ELF-1 (cell line): ENCODE data around the gene SEC16B.

Source experiments
- DNase-seq: peaks from one replicate; pipeline ENCODE4 v3.0.0-alpha.2; 2016; ENCODE audit warnings: low read depth, low spot score

The SEC16B gene

GRCh38 chr1:177977141-177977540 is 7.3 kb upstream of the SEC16B start:
- DNase-seq = no peak

DNA sequence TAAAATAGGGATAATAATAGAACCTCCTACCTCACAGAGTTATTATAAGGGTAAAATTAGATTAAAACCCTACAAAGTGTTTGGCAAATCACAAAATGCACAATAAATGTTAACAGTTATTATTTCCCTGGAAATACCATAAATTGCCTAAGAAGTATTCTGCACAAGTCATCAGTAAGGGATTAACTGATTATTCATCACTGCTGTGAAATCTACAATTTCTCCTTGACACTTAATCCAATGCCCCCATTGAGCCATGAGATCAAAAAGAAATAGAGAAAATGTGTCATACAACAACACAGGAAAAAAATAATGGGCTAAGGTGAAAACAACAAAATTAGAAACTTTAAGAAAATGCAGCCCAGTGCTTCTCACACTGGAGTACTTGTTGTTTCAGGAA is 6.7 kb upstream of the SEC16B start:
- DNase-seq = no peak

DNA sequence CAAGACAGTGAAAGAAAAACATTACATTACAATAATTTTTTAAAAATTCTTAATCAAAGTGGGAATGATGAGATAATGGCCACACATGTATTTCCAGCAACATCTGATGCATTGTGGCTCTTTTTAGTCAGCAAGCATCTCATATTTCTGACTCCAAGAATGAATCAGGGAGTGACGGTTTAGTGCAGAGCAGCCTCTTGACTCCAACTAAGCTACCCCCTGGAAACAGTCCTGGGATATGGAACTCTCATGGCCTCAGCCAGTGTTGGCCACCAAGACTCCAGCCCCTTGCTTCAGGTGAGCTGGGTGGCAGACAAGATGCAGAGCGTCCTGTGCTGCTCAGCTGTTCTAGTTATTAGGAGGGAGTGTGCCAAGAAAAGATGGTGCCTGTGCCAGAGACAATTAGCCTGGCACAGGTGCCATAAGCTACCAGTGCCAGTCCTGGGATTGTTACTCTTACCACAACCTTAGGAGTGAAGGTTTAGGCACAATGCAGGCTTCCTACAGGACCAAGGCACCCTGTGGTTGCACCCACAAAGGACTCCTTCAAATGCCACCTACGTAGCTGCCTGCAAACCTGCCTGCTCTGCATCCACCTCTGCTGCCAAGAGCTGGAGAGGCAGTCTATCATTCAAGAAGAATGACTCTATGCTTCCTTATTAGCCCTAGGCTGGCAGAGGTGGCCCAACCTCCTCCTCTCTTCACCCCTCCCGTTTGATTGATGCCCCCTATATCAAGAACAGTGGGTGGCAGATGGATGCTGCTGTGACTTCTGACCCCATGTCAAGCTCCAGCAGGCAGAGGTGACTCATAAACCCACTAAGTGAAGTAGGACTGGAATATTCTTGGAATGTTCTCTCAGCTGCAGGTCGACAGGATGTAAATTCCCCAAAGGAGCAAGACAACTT is 6.0 kb upstream of the SEC16B start:
- no peak for DNase-seq

- DNase-seq = no peak
These were observed 3.7 kb upstream of the SEC16B start for GRCh38 chr1:177973585-177973984.

- DNase-seq = no peak
These were observed 749 bp downstream of the SEC16B start for GRCh38 chr1:177969109-177969508.

GRCh38 chr1:177966199-177966598 is 3.7 kb downstream of the SEC16B start:
- no peak for DNase-seq

GRCh38 chr1:177965293-177965692 is 4.6 kb downstream of the SEC16B start:
- DNase-seq = no peak

DNA sequence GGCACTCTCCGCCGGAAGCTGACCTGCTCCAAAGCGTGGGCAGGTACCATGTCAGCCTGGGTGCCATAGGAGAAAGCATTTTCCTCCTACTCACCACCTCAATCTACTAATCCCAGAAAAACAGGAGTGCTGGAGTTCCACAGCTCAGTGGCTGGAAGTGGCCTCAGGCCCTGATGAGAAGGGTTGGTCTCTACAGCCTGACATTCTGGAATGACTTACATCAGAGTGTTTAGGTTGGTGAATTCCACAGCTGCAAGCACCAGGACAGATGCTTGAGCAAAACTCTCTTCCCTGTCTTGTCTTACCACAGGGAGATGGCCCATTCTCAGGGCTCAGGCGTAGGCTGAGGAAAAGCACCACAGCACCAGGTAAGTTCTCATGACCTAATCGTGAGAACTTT is 5.5 kb downstream of the SEC16B start:
- peak; percentile 23 for DNase-seq

- DNase-seq = no peak
These were observed 8.8 kb downstream of the SEC16B start for GRCh38 chr1:177960939-177961622.

GRCh38 chr1:177959811-177960515 is 9.9 kb downstream of the SEC16B start:
- DNase-seq = no peak

DNA sequence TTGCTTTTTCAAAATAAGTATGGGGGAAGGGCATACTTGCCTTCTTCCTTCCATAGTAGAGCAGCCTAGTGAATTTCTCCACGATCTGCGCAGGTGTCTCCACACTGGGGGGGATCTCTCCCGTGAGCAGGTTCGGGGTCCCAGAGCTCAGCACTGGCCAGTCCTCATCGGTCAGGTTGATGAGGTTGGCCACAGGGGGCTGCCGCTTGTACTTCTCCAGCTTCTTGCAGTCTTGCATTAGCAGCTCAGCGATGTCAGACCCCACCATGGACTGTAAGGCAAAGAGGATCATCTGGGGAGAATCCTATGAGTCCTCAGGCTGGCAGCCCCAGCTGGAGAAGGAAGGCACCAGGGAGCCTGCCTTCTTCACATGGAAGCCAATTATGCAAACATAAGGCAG is 11.8 kb downstream of the SEC16B start:
- no peak for DNase-seq

DNA sequence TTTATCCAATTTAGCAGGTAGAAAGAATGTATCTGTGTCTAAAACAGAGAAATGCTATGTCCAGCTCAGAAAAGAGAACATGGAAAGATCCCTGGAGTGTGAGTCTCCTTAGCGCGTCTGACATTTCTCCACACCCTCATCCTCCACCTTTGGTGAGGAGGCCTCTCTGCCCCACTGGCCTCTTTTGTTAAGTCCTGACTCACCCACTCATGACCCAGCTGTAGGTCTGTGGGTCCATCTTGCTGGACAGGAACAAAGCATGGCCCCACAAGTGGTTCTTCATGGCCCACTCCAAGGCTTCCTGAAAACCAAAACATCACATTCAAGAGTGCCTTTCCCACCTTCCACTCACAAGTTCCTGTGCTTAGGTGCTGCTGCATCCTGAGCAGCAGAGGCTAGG is 15.8 kb downstream of the SEC16B start:
- no peak for DNase-seq

- no peak for DNase-seq
These were observed 16.3 kb downstream of the SEC16B start for GRCh38 chr1:177953549-177953948.

- DNase-seq = no peak
These were observed 17.2 kb downstream of the SEC16B start for GRCh38 chr1:177952691-177953090.

- no peak for DNase-seq
These were observed 17.6 kb downstream of the SEC16B start for GRCh38 chr1:177952249-177952648.

DNA sequence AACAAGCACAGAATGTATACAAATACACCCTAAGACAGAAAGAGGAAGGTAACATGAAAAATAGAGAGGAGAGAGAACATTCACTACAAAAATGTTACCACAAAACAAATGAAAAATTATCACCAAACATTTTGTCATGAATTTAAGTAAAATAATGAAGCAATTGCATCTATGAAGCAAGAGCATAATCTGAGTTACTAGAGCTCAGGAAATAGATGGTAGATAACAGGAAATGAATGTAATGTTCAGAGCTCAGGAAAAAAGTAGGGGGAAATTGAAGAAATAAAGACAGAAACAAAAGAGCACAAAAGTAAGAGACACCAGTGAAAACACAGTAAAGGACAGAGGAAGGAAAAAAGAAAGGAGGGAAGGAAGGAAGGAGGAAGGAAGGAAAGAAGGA is 19.4 kb downstream of the SEC16B start:
- no peak for DNase-seq

- peak; percentile 79 for DNase-seq
These were observed 21.4 kb downstream of the SEC16B start for GRCh38 chr1:177948336-177948972.

GRCh38 chr1:177947623-177948022 is 22.2 kb downstream of the SEC16B start:
- DNase-seq = no peak

GRCh38 chr1:177945943-177946650 is 23.8 kb downstream of the SEC16B start:
- DNase-seq = peak; percentile 85

DNA sequence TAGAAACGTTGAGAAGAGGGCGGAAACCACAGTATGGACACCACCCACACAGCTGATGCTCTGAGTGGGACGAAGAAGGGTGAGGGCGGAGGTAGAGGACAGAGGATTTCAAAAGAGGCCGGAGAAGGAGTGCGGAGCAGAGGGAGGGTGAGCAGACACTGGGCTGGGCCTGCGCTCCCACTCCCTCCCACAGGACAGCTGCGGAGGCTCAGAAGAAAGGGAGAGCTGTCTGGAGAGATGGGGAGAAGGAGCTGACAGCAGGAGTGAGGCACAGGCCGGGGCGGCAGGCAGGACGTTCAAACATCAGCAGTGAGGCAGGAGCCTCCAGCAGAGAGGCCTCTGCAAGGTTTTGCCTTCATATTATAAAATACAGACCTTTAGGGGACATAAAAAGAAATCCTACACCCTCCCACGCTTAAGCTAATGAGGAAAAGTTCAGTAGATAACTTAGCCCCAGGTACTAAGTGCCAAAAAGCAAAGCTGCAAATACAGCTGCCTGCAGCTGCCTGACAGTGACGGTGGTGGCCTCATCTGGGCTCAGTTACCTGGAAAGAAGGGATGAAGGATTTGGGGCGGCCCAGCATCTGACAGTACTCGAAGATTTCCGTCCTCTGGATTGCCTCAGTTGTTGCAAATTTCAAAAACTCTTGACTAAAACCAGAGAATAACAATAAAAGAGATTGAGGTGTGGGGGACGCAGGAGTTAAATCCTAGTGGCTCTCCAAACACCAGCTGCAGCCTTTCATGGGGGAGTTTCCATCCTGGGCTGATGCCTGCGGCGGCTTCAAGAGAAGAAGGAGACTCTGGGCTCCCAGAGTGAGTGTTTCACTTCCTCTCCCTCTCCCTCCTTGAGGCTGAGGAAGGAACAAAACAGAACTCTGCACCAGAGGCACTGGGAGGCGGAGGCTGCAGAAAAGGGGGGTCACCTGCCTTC is 25.6 kb downstream of the SEC16B start:
- DNase-seq = no peak
